H1 (cell line): ENCODE results near the gene DNM2. TPM values are rescaled to one million over a fixed set of nuclear protein-coding genes. Genes with fewer than 3 reads are reported as not detected.
A peak's percentile ranks its signal among the peaks of the same experiment; 100 is the strongest.

ENCODE experiments used
- CTCF ChIA-PET: fragments of 300-600 bp; sonication (Branson Sonifier 250); formaldehyde crosslinking; loops from one replicate; lab custom pipeline; 2021; ENCODE audit not compliant: partially characterized antibody; lab: Charles Lee
- POLR2A ChIA-PET: fragments of 300-600 bp; sonication (Branson Sonifier 250); formaldehyde crosslinking; loops from one replicate; lab custom pipeline; 2021; ENCODE audit warnings: inconsistent platforms; ENCODE audit not compliant: partially characterized antibody; lab: Charles Lee
- DNase-seq, 2 experiments: peaks; one replicate each; pipeline versions ENCODE4 v3.0.0 to v3.0.0-alpha.2; 2010 to 2022; ENCODE audit warnings: low spot score in 2 of 2, low read depth in 1 of 2, mixed read lengths in 1 of 2
- FAIRE-seq: peaks from 2 replicates; lab custom pipeline; 2011; peaks lifted over from hg19 to GRCh38; lab: Jason Lieb, UNC
- H2AFZ ChIP-seq: 2 replicates; pipeline ENCODE4 v1.8.1; 2012; ENCODE audit warnings: low read length, inconsistent platforms
- H2AK5ac ChIP-seq: 2 replicates; pipeline ENCODE4 v1.6.1; 2013; ENCODE audit warnings: low read depth, low read length
- H2BK120ac ChIP-seq: replicated peaks from 2 replicates; pipeline ENCODE3; 2013; ENCODE audit warnings: low read depth, low read length, inconsistent platforms
- H2BK12ac ChIP-seq: 2 replicates; pipeline ENCODE4 v1.6.1; 2013; ENCODE audit warnings: low read depth, low read length
- H2BK15ac ChIP-seq: 2 replicates; pipeline ENCODE4 v1.6.1; 2013; ENCODE audit warnings: low read length
- H2BK20ac ChIP-seq: 2 replicates; pipeline ENCODE4 v1.6.1; 2013; ENCODE audit warnings: low read length
- H2BK5ac ChIP-seq: 2 replicates; pipeline ENCODE4 v1.6.1; 2013; ENCODE audit warnings: low read depth, low read length
- H3K14ac ChIP-seq: 2 replicates; pipeline ENCODE4 v1.6.1; 2013; ENCODE audit warnings: inconsistent platforms; ENCODE audit not compliant: insufficient read length
- H3K18ac ChIP-seq: 2 replicates; pipeline ENCODE4 v1.6.1; 2013; ENCODE audit warnings: low read length; ENCODE audit errors: extremely low read depth
- H3K23ac ChIP-seq: 2 replicates; pipeline ENCODE4 v1.6.1; 2013; ENCODE audit warnings: inconsistent platforms; ENCODE audit not compliant: insufficient read length
- H3K23me2 ChIP-seq: 2 replicates; pipeline ENCODE4 v1.6.1; 2013; ENCODE audit warnings: low read depth, low read length
- H3K27ac ChIP-seq: 2 replicates; pipeline ENCODE4 v1.6.1; 2011; ENCODE audit warnings: low read depth, low read length, inconsistent platforms
- H3K27me3 ChIP-seq, 4 experiments: replicated peaks in 1 of 4; 1 replicate in 1 of 4; 2 replicates in 3 of 4; pipeline versions ENCODE4 v1.6.1 to v1.8.1; 2011 to 2013; ENCODE audit warnings: low read length in 3 of 4, mild to moderate bottlenecking in 3 of 4, inconsistent platforms in 2 of 4, mixed read lengths in 2 of 4, moderate library complexity in 1 of 4; ENCODE audit not compliant: control insufficient read depth in 3 of 4, insufficient read depth in 3 of 4; ENCODE audit errors: extremely low read depth in 1 of 4
- H3K36me3 ChIP-seq, 4 experiments: 2 replicates each; pipeline versions ENCODE4 v1.6.1 to v1.8.1; 2011 to 2013; ENCODE audit warnings: mild to moderate bottlenecking in 4 of 4, low read length in 3 of 4, moderate library complexity in 2 of 4, control low read depth in 1 of 4, inconsistent platforms in 1 of 4; ENCODE audit not compliant: insufficient read depth in 4 of 4, control insufficient read depth in 2 of 4
- H3K4ac ChIP-seq: replicated peaks from 2 replicates; pipeline ENCODE3; 2013; ENCODE audit warnings: low read length, low read depth, mixed read lengths, inconsistent platforms; ENCODE audit not compliant: insufficient read length
- H3K4me1 ChIP-seq, 4 experiments: replicated peaks in 1 of 4; 1 replicate in 1 of 4; 2 replicates in 3 of 4; pipeline versions ENCODE4 v1.6.1 to v1.8.1; 2011 to 2013; ENCODE audit warnings: low read length in 3 of 4, inconsistent platforms in 2 of 4, mixed read lengths in 1 of 4; ENCODE audit not compliant: insufficient read depth in 4 of 4, control insufficient read depth in 3 of 4
- H3K4me2 ChIP-seq, 2 experiments: 2 replicates each; pipeline versions ENCODE4 v1.6.1 to v1.8.1; 2011 to 2013; ENCODE audit warnings: low read depth in 2 of 2, low read length in 2 of 2, control low read depth in 1 of 2, inconsistent platforms in 1 of 2, mild to moderate bottlenecking in 1 of 2; ENCODE audit not compliant: insufficient read depth in 1 of 2
- H3K4me3 ChIP-seq, 4 experiments: fragments of 200-600, 300-600 bp in 1 of 4; sonication (generic), shearing (Covaris generic), sonication (Bioruptor Twin) in 1 of 4; 2 replicates each; pipeline versions ENCODE4 v1.5.1 to v1.8.1; 2011 to 2016; ENCODE audit warnings: low read length in 4 of 4, low read depth in 3 of 4, control low read depth in 2 of 4, inconsistent platforms in 2 of 4, mild to moderate bottlenecking in 2 of 4, mixed read lengths in 1 of 4, moderate library complexity in 1 of 4; ENCODE audit not compliant: insufficient read depth in 2 of 4; ENCODE audit errors: extremely low read depth in 1 of 4
- H3K56ac ChIP-seq: replicated peaks from 2 replicates; pipeline ENCODE3; 2013; ENCODE audit warnings: low read depth, mild to moderate bottlenecking, mixed read lengths, low read length, inconsistent platforms; ENCODE audit not compliant: insufficient read length
- H3K79me1 ChIP-seq: 2 replicates; pipeline ENCODE4 v1.6.1; 2013; ENCODE audit warnings: low read depth, low read length, control low read depth
- H3K79me2 ChIP-seq, 2 experiments: 2 replicates each; pipeline versions ENCODE4 v1.6.1 to v1.8.1; 2012 to 2013; ENCODE audit warnings: low read length in 2 of 2, mild to moderate bottlenecking in 2 of 2, inconsistent platforms in 1 of 2; ENCODE audit not compliant: insufficient read depth in 2 of 2, control insufficient read depth in 1 of 2
- H3K9ac ChIP-seq, 4 experiments: replicated peaks in 1 of 4; 1 replicate in 1 of 4; 2 replicates in 3 of 4; pipeline versions ENCODE4 v1.6.1 to v1.8.1; 2011 to 2013; ENCODE audit warnings: low read depth in 3 of 4, low read length in 3 of 4, control low read depth in 2 of 4, mild to moderate bottlenecking in 2 of 4, moderate library complexity in 2 of 4, inconsistent platforms in 1 of 4; ENCODE audit errors: extremely low read depth in 1 of 4
- H3K9me3 ChIP-seq, 2 experiments: 2 replicates each; pipeline versions ENCODE4 v1.6.1 to v1.8.1; 2012 to 2013; ENCODE audit warnings: mild to moderate bottlenecking in 2 of 2, moderate library complexity in 2 of 2, control low read depth in 1 of 2, inconsistent platforms in 1 of 2, low read depth in 1 of 2, low read length in 1 of 2, mixed read lengths in 1 of 2; ENCODE audit not compliant: insufficient read depth in 2 of 2
- H4K20me1 ChIP-seq, 2 experiments: replicated peaks in 1 of 2; 2 replicates each; pipeline versions ENCODE3 to v1.8.1; 2011 to 2013; ENCODE audit warnings: inconsistent platforms in 2 of 2, low read length in 2 of 2, mild to moderate bottlenecking in 1 of 2; ENCODE audit not compliant: insufficient read depth in 2 of 2, control insufficient read depth in 1 of 2
- H4K5ac ChIP-seq: 2 replicates; pipeline ENCODE4 v1.6.1; 2013; ENCODE audit warnings: low read length, low read depth, mixed read lengths, inconsistent platforms; ENCODE audit not compliant: insufficient read length
- H4K8ac ChIP-seq: 2 replicates; pipeline ENCODE4 v1.8.0; 2013; ENCODE audit warnings: mild to moderate bottlenecking, moderate library complexity, low read length, inconsistent platforms; ENCODE audit not compliant: insufficient read depth; ENCODE audit errors: extremely low read depth
- H4K91ac ChIP-seq: replicated peaks from 2 replicates; pipeline ENCODE3; 2013; ENCODE audit warnings: low read length, mixed read lengths, inconsistent platforms; ENCODE audit not compliant: insufficient read length
- BCL11A ChIP-seq, 2 experiments: IDR thresholded peaks; one replicate each; pipeline ENCODE4 v1.6.1; 2011; ENCODE audit warnings: low read depth in 2 of 2, low read length in 2 of 2, mild to moderate bottlenecking in 2 of 2
- CEBPB ChIP-seq: IDR thresholded peaks from 2 replicates; pipeline ENCODE4 v1.6.1; 2012; ENCODE audit warnings: low read depth, low read length
- CTBP2 ChIP-seq: IDR thresholded peaks from 2 replicates; pipeline ENCODE4 v1.7.0; 2011; ENCODE audit warnings: borderline replicate concordance, mild to moderate bottlenecking, moderate library complexity, mixed read lengths, low read length; ENCODE audit not compliant: insufficient read depth, insufficient read length
- FOSL1 ChIP-seq: IDR thresholded peaks from 2 replicates; pipeline ENCODE4 v1.6.1; 2011; ENCODE audit warnings: mild to moderate bottlenecking, low read depth, low read length, moderate library complexity; ENCODE audit not compliant: insufficient read depth
- GABPA ChIP-seq: IDR thresholded peaks from 2 replicates; pipeline ENCODE4 v1.6.1; 2011; ENCODE audit warnings: mild to moderate bottlenecking, low read length, moderate library complexity, borderline replicate concordance; ENCODE audit not compliant: insufficient read depth
- JUN ChIP-seq: IDR thresholded peaks from 2 replicates; pipeline ENCODE4 v1.6.1; 2011; ENCODE audit warnings: low read depth, mild to moderate bottlenecking, improper control_type of control experiment, low read length
- JUND ChIP-seq: IDR thresholded peaks from 2 replicates; pipeline ENCODE4 v1.6.1; 2011; ENCODE audit warnings: mild to moderate bottlenecking, improper control_type of control experiment, low read length
- KDM5A ChIP-seq: fragments of 200-600 bp; IDR thresholded peaks from 2 replicates; pipeline ENCODE4 v1.7.1; 2012; ENCODE audit warnings: mild to moderate bottlenecking, low read length, inconsistent platforms, mixed read lengths
- MAFK ChIP-seq: IDR thresholded peaks from 2 replicates; pipeline ENCODE4 v1.6.1; 2012; ENCODE audit warnings: low read depth, mild to moderate bottlenecking, improper control_type of control experiment, low read length
- POLR2A ChIP-seq, 2 experiments: IDR thresholded peaks; 1 replicate in 1 of 2; 2 replicates in 1 of 2; pipeline ENCODE4 v1.6.1; 2011; ENCODE audit warnings: low read depth in 2 of 2, low read length in 2 of 2, mild to moderate bottlenecking in 2 of 2; ENCODE audit errors: control extremely low read depth in 1 of 2
- SIRT6 ChIP-seq: IDR thresholded peaks from one replicate; pipeline ENCODE4 v1.7.1; 2012; ENCODE audit warnings: low read length, inconsistent platforms
- SP2 ChIP-seq: IDR thresholded peaks from 2 replicates; pipeline ENCODE4 v1.6.1; 2012; ENCODE audit warnings: mild to moderate bottlenecking, low read length, inconsistent platforms
- WGBS, 2 experiments: shearing (Covaris generic) in 1 of 2; methylation state at CpG; one replicate each; pipeline versions ENCODE4 v1.1.6 to v1.1.7; 2013 to 2015; ENCODE audit warnings: low lambda C conversion rate in 2 of 2, mixed read lengths in 2 of 2, inconsistent platforms in 1 of 2, low coverage in 1 of 2, missing lambda C conversion rate in 1 of 2; ENCODE audit not compliant: insufficient replicate concordance in 2 of 2, insufficient coverage in 1 of 2, insufficient read length in 1 of 2; ENCODE audit errors: extremely low coverage in 1 of 2, missing lambda C conversion rate in 1 of 2; 5-methylcytosine and 5-hydroxymethylcytosine counted together
- polyA plus RNA-seq, 7 experiments: library from polyadenylated mRNA; depleted of rRNA in 3 of 7; stranded (reverse) in 5 of 7; unstranded in 2 of 7; fragments of >200 nt in 5 of 7; fragments of 200-250 nt in 2 of 7; gene quantifications; 1 replicate in 5 of 7; 2 replicates in 1 of 7; 4 replicates in 1 of 7; pipeline versions ENCODE4 v1.2.1 to v1.2.3, GENCODE V29; 2011 to 2013; ENCODE audit warnings: missing spikeins in 2 of 7, mixed read lengths in 2 of 7
- total RNA-seq: library from RNA; stranded (reverse); fragmentation: NEBNext Ultra II Directional; extraction: Animal tissue kit (Norgen Biotek cat#: 25700); gene quantifications from 2 replicates; pipeline ENCODE4 v1.2.1, GENCODE V29; 2021

The DNM2 gene
- total and polyA plus RNA-seq, 2 of the 8 experiments (the other 6 are each of a cell fraction or from before 2014, with no cell fraction given) = 61.9 to 120 TPM

- Histone ChIP-seq H3K56ac (no peak overlapping the region), H3K79me2 (no peaks in the 10 kb centered on the region), H4K8ac (0 out of 2 replicates have a peak overlapping the region, but pooled peaks have one; percentile 21), H3K27me3 (no peaks in the 10 kb centered on the region), H2BK5ac (no peak overlapping the region), H3K4ac (no peak overlapping the region), H3K18ac (no peak overlapping the region), H2AK5ac (no peak overlapping the region), H3K27ac (no peak overlapping the region), H4K91ac (no peak overlapping the region), H4K20me1 (peaks cover 0 to 10% of the 10 kb centered on the region in 2 experiments), H2BK12ac (no peak overlapping the region), H3K4me2 (no peak overlapping the region), H3K9me3 (no peaks in the 10 kb centered on the region), H3K23me2 (peaks cover 4% of the 10 kb centered on the region; the same call in 1 of the 2 replicates), H3K14ac (no peak overlapping the region), H3K36me3 (peaks cover 2 to 34% (median 14%) of the 10 kb centered on the region in 4 experiments; a peak in 7 of 8 replicates), H2AFZ (no peak overlapping the region), H3K79me1 (peaks cover 4% of the 10 kb centered on the region; the same call in 1 of the 2 replicates), H2BK15ac (no peak overlapping the region), H3K23ac (no peak overlapping the region), H2BK20ac (no peak overlapping the region), H4K5ac (no peak overlapping the region), H2BK120ac (no peak overlapping the region), H3K4me1 (peaks cover 0 to 7% (median 4%) of the 10 kb centered on the region in 4 experiments; a peak in 6 of 7 replicates), H3K9ac (no peak overlapping the region; a peak in 1 of 7 replicates), H3K4me3 (no peak overlapping the region)
- FAIRE-seq = no peak
- TF ChIP-seq BCL11A (IDR thresholded peaks at IDR 0.05; ENCODE audit: low read depth in 2 of 2, low read length in 2 of 2) = no peak
- TF ChIP-seq CEBPB = no peak
- TF ChIP-seq GABPA = no peak
- TF ChIP-seq JUND = no peak
- no peak for TF ChIP-seq SP2
- no peak for TF ChIP-seq JUN
- no peak for TF ChIP-seq KDM5A
- no peak for TF ChIP-seq CTBP2
- TF ChIP-seq POLR2A (IDR thresholded peaks at IDR 0.05; ENCODE audit: control extremely low read depth in 1 of 2, low read depth in 2 of 2, low read length in 2 of 2) = no peak
- TF ChIP-seq SIRT6 = no peak
- TF ChIP-seq MAFK = no peak
- no peak for TF ChIP-seq FOSL1
- no peak for DNase-seq
- ChIA-PET CTCF (interaction anchor here (1.1 to 4.8 kb wide), 7 partner anchors 9 to 114 kb away, joined by 3 to 22 read pairs (median 7); partner anchors contain the start of gene DNM2), POLR2A (interaction anchor here (1.0 kb wide), 1 partner anchor 1836 kb away, joined by 3 read pairs; the partner anchor contains the start of genes MAN2B1 and WDR83)
- 93% methylated on average over 5 of the region's 7 CpGs; no CpG with 5 or more reads in 1 of the 2 experiments for WGBS, 2 experiments
Measured at GRCh38 chr19:10830370-10830769, 112.5 kb downstream of the DNM2 start.
